Astrocyte (in vitro differentiated cells and primary cell): ENCODE measurements around the gene PCSK5. TPM values are rescaled to one million over a fixed set of nuclear protein-coding genes. Genes with fewer than 3 reads are reported as not detected.

Experiments used
- DNase-seq: peaks from one replicate; pipeline ENCODE4 v3.0.0-alpha.2; 2010; ENCODE audit warnings: low read depth
- FAIRE-seq: peaks from 2 replicates; lab custom pipeline; 2011; peaks lifted over from hg19 to GRCh38; lab: Jason Lieb, UNC
- H2AFZ ChIP-seq: 2 replicates; pipeline ENCODE4 v1.6.0; 2012; ENCODE audit warnings: low read depth, low read length, inconsistent platforms
- H3K27ac ChIP-seq: 2 replicates; pipeline ENCODE4 v1.5.1; 2011; ENCODE audit warnings: low read depth, low read length, inconsistent platforms
- H3K27me3 ChIP-seq: 2 replicates; pipeline ENCODE4 v1.6.0; 2011; ENCODE audit warnings: low read length, inconsistent platforms; ENCODE audit not compliant: insufficient read depth
- H3K36me3 ChIP-seq: 2 replicates; pipeline ENCODE4 v1.5.1; 2011; ENCODE audit warnings: low read length, inconsistent platforms; ENCODE audit not compliant: insufficient read depth
- H3K4me1 ChIP-seq: 2 replicates; pipeline ENCODE4 v1.5.1; 2011; ENCODE audit warnings: low read length, inconsistent platforms; ENCODE audit not compliant: insufficient read depth
- H3K4me2 ChIP-seq: 2 replicates; pipeline ENCODE4 v1.6.0; 2012; ENCODE audit warnings: low read length, inconsistent platforms
- H3K4me3 ChIP-seq: 2 replicates; pipeline ENCODE4 v1.5.1; 2011; ENCODE audit warnings: low read depth, mild to moderate bottlenecking, low read length, inconsistent platforms; ENCODE audit not compliant: insufficient read depth
- H3K79me2 ChIP-seq: 2 replicates; pipeline ENCODE4 v1.6.0; 2012; ENCODE audit warnings: mild to moderate bottlenecking, low read length, inconsistent platforms; ENCODE audit not compliant: insufficient read depth
- H3K9ac ChIP-seq: 2 replicates; pipeline ENCODE4 v1.6.0; 2012; ENCODE audit warnings: mild to moderate bottlenecking, low read length, inconsistent platforms
- H3K9me3 ChIP-seq: 2 replicates; pipeline ENCODE4 v1.5.1; 2012; ENCODE audit warnings: low read depth, mild to moderate bottlenecking, low read length, inconsistent platforms; ENCODE audit not compliant: insufficient read depth
- H4K20me1 ChIP-seq: 2 replicates; pipeline ENCODE4 v1.6.0; 2012; ENCODE audit warnings: low read length, inconsistent platforms; ENCODE audit not compliant: insufficient read depth
- H3K27ac Mint-ChIP-seq: one replicate; pipeline ENCODE4 v1.8.0; 2021; ENCODE audit warnings: mild to moderate bottlenecking, mixed read lengths; ENCODE audit not compliant: unreplicated experiment
- H3K27me3 Mint-ChIP-seq: one replicate; pipeline ENCODE4 v1.8.0; 2021; ENCODE audit warnings: low read depth, mixed read lengths; ENCODE audit not compliant: unreplicated experiment
- H3K36me3 Mint-ChIP-seq: one replicate; pipeline ENCODE4 v1.8.0; 2021; ENCODE audit warnings: low read depth, mixed read lengths; ENCODE audit not compliant: unreplicated experiment
- H3K4me1 Mint-ChIP-seq: one replicate; pipeline ENCODE4 v1.8.0; 2021; ENCODE audit warnings: low read depth, mixed read lengths; ENCODE audit not compliant: unreplicated experiment
- H3K4me3 Mint-ChIP-seq: one replicate; pipeline ENCODE4 v1.8.0; 2021; ENCODE audit warnings: mild to moderate bottlenecking, moderate library complexity, mixed read lengths; ENCODE audit not compliant: unreplicated experiment
- H3K9me3 Mint-ChIP-seq: one replicate; pipeline ENCODE4 v1.8.0; 2021; ENCODE audit warnings: mild to moderate bottlenecking, mixed read lengths; ENCODE audit not compliant: unreplicated experiment
- EZH2 ChIP-seq: IDR thresholded peaks from 2 replicates; pipeline ENCODE4 v1.6.1; 2012; ENCODE audit warnings: mild to moderate bottlenecking, low read length, inconsistent platforms; ENCODE audit not compliant: insufficient read depth
- total RNA-seq: library from RNA; stranded (reverse); gene quantifications from 2 replicates; pipeline ENCODE4 v1.2.1, GENCODE V29; 2021
- TF ChIP-seq, protein P1 (sequence below): IDR thresholded peaks from 2 replicates; pipeline ENCODE4 v1.5.1; 2011; ENCODE audit warnings: low read depth, mild to moderate bottlenecking, inconsistent platforms, low read length, moderate library complexity; ENCODE audit not compliant: insufficient read depth

The PCSK5 gene
- total RNA-seq, 1 donor from 2014 or later = 13.1 TPM

- Mint-ChIP-seq H3K27me3 (no peaks in the 10 kb centered on the region), H3K9me3 (peaks cover 2% of the 10 kb centered on the region), H3K27ac (no peak overlapping the region), H3K36me3 (peaks cover 5% of the 10 kb centered on the region), H3K4me3 (no peak overlapping the region), H3K4me1 (peaks cover 6% of the 10 kb centered on the region)
- TF ChIP-seq, protein P1, sequence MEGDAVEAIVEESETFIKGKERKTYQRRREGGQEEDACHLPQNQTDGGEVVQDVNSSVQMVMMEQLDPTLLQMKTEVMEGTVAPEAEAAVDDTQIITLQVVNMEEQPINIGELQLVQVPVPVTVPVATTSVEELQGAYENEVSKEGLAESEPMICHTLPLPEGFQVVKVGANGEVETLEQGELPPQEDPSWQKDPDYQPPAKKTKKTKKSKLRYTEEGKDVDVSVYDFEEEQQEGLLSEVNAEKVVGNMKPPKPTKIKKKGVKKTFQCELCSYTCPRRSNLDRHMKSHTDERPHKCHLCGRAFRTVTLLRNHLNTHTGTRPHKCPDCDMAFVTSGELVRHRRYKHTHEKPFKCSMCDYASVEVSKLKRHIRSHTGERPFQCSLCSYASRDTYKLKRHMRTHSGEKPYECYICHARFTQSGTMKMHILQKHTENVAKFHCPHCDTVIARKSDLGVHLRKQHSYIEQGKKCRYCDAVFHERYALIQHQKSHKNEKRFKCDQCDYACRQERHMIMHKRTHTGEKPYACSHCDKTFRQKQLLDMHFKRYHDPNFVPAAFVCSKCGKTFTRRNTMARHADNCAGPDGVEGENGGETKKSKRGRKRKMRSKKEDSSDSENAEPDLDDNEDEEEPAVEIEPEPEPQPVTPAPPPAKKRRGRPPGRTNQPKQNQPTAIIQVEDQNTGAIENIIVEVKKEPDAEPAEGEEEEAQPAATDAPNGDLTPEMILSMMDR = no peak
- TF ChIP-seq EZH2 = no peak
- Histone ChIP-seq H3K36me3 (no peaks in the 10 kb centered on the region), H3K27ac (no peak overlapping the region), H3K9ac (no peak overlapping the region), H3K9me3 (no peaks in the 10 kb centered on the region), H3K27me3 (no peaks in the 10 kb centered on the region), H3K4me2 (no peak overlapping the region), H4K20me1 (no peaks in the 10 kb centered on the region), H3K4me1 (no peaks in the 10 kb centered on the region), H3K79me2 (no peaks in the 10 kb centered on the region), H3K4me3 (no peak overlapping the region), H2AFZ (no peak overlapping the region)
- FAIRE-seq = no peak
- DNase-seq = no peak
Measured at GRCh38 chr9:75985515-75985914, 95.0 kb downstream of the PCSK5 start.

DNA sequence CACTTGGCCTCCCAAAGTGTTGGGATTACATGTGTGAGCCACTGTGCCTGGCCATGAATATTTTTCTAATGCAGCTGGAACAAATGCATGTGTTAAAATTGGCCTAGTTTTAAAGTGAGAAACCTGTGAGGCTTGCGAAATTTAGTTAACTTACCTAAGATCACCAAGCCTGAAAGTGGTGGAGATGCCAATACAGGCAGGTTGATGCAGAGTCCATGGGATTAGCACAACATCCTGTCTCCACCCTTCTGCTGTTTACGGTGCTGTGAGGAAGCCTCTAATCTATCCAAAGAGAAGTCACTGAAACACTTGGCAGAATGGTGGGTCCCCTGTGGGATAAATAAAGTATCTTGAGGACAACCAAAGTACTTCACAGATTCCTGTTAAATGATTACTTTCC, 98.2 kb downstream of the PCSK5 start:
- peaks cover 5% of the 10 kb centered on the region for H3K36me3 Mint-ChIP-seq
- no peaks in the 10 kb centered on the region for H3K36me3 ChIP-seq
- no peak for DNase-seq
- no peak overlapping the region for H3K27ac ChIP-seq
- H3K27ac Mint-ChIP-seq = no peak overlapping the region
- no peak overlapping the region for H3K9ac ChIP-seq
- no peaks in the 10 kb centered on the region for H3K27me3 ChIP-seq
- H3K9me3 Mint-ChIP-seq = peaks cover 2% of the 10 kb centered on the region
- peaks cover 9% of the 10 kb centered on the region for H3K4me1 ChIP-seq
- H3K4me2 ChIP-seq = no peak overlapping the region
- no peak overlapping the region for H3K4me3 Mint-ChIP-seq
- FAIRE-seq = no peak
- H3K9me3 ChIP-seq = no peaks in the 10 kb centered on the region
- H4K20me1 ChIP-seq = no peaks in the 10 kb centered on the region
- TF ChIP-seq, protein P1 = no peak
- no peak for TF ChIP-seq EZH2
- H3K27me3 Mint-ChIP-seq = no peaks in the 10 kb centered on the region
- H3K79me2 ChIP-seq = no peaks in the 10 kb centered on the region
- H2AFZ ChIP-seq = no peak overlapping the region
- H3K4me1 Mint-ChIP-seq = peaks cover 13% of the 10 kb centered on the region
- no peak overlapping the region for H3K4me3 ChIP-seq

GRCh38 chr9:75990156-75990555, 99.7 kb downstream of the PCSK5 start:
- DNase-seq = no peak
- no peaks in the 10 kb centered on the region for H3K27me3 Mint-ChIP-seq

More at GRCh38 chr9:75990156-75990555, 99.7 kb downstream of the PCSK5 start:
- H3K36me3 ChIP-seq = no peaks in the 10 kb centered on the region
- H3K27ac ChIP-seq = no peak overlapping the region
- no peak overlapping the region for H3K4me2 ChIP-seq
- Mint-ChIP-seq H3K4me1 (peaks cover 19% of the 10 kb centered on the region), H3K36me3 (peaks cover 5% of the 10 kb centered on the region), H3K4me3 (no peak overlapping the region), H3K9me3 (peaks cover 2% of the 10 kb centered on the region), H3K27ac (no peak overlapping the region)
- TF ChIP-seq, protein P1 = no peak
- no peak for TF ChIP-seq EZH2
- H3K4me1 ChIP-seq = peaks cover 19% of the 10 kb centered on the region
- no peak overlapping the region for H3K4me3 ChIP-seq
- no peak for FAIRE-seq
- no peak overlapping the region for H2AFZ ChIP-seq
- no peaks in the 10 kb centered on the region for H3K27me3 ChIP-seq
- H4K20me1 ChIP-seq = no peaks in the 10 kb centered on the region
- no peaks in the 10 kb centered on the region for H3K79me2 ChIP-seq
- no peaks in the 10 kb centered on the region for H3K9me3 ChIP-seq
- H3K9ac ChIP-seq = no peak overlapping the region
